Measurements from ENCODE around the gene EMC6.

DNA sequence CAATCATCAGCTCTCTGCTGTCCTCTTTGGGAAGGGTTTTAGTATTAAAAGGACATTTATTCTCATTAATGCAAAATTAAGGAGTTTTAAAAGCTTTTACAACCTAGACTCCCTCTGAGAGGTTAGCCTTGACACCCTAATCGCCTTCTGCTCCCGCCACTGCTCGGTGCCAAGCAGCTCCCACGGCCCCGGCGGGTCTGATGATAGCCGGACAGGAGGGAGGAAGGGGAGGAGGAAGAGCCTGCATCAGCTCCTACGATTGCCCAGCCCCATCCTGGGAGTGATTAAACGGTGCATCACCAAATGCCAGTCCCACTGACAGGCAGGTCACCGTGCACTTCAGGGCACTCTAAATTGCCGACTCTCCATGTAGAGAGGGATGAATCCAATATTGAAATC lies 40.8 kb upstream of the EMC6 start:
- TF ChIP-seq YY1 (IDR thresholded peaks at IDR 0.05; ENCODE audit: insufficient read depth, insufficient read length): no peak
- no peak for TF ChIP-seq ZNF274 (IDR thresholded peaks at IDR 0.05; ENCODE audit: low read depth, low read length)

Data from NT2/D1 (cell line).